GM18499 (cell line): Measurements from ENCODE around the gene GSTM5.
"Not testable (repeated sequence)": the region's sequence is repeated elsewhere in the genome, so short reads cannot be mapped to it uniquely, and the experiment has no call there.

ENCODE experiments used
- ATAC-seq: cut with Tn5 transposase; IDR thresholded peaks from one replicate; pipeline ENCODE4 v1.9.1; 2021; ENCODE audit warnings: moderate number of reproducible peaks; ENCODE audit not compliant: insufficient read depth, unreplicated experiment

The GSTM5 gene

GRCh38 chr1:109759513-109760334 is 47.7 kb downstream of the GSTM5 start:
- ATAC-seq, result no peak

DNA sequence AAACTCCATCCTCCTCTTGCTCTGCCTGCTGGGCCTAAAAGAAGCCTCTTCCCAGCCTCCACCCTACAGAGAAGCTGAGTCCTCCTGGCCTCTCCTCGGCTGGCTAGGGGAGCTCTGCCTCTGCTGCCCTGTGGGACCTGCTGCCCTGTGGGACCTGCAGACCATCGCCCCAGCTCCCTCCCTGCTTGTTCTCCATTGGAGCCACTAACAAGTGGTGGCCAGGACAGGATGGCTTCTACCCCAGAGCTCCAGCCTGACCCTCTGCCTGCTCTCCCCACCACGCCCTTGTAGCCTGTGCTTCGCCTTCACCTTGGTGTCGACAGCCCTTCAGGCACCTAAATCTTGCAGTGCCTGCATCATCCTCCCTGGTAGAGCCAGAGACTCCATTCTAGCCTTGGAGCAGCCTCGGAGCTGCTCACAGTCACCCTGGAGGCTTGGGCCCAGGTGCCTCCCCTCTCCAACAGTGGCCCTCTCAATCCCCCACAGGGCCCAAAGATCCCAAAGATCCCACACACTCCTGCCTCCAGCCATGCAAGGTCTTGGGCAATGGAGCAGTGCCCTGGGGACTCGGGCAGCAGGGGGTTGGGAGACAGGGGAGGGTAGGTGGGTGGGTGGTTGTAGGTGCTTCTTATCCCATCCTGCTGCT is 48.7 kb downstream of the GSTM5 start:
- no peak for ATAC-seq

DNA sequence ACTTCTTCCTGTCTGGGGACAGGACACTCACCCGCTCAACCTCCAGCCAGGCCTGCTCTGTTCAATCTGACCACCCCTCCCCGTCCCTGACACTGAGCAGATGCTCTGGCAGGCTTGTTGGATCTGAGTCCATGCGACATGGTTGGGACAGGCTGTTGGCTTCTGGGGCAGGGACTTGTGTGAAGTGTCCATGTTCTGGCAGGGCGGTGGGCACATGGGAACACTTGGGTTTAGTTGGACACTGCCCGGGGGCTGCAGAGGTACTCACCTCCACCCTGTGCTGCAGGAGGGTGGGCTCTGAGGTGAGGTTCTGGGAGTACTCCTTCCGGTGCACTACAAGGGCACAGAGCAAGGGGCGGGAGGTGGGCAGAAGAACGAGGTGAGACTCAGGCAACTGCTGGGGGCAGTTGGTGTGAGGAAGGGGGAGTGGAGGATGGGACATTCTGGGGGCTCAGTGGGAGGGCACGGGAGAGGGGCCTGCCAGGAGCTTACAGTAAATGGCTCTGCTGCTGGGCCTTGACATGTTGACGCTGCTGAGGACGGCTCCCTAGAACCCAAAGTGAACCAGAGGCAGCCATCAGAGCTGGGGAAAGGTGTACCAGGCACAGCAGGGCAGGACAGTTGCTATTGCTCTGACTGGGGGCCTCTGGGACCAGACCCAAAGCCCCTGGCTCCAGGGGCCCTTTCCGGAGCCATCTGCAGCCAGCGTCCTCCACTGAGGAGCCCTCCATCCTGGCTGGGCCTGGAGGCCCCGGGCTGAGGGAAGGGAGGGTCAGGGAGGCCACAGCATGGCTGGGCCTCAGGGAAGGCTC is 49.4 kb downstream of the GSTM5 start:
- ATAC-seq, result no peak

GRCh38 chr1:109762039-109762585 is 50.1 kb downstream of the GSTM5 start:
- no peak for ATAC-seq

DNA sequence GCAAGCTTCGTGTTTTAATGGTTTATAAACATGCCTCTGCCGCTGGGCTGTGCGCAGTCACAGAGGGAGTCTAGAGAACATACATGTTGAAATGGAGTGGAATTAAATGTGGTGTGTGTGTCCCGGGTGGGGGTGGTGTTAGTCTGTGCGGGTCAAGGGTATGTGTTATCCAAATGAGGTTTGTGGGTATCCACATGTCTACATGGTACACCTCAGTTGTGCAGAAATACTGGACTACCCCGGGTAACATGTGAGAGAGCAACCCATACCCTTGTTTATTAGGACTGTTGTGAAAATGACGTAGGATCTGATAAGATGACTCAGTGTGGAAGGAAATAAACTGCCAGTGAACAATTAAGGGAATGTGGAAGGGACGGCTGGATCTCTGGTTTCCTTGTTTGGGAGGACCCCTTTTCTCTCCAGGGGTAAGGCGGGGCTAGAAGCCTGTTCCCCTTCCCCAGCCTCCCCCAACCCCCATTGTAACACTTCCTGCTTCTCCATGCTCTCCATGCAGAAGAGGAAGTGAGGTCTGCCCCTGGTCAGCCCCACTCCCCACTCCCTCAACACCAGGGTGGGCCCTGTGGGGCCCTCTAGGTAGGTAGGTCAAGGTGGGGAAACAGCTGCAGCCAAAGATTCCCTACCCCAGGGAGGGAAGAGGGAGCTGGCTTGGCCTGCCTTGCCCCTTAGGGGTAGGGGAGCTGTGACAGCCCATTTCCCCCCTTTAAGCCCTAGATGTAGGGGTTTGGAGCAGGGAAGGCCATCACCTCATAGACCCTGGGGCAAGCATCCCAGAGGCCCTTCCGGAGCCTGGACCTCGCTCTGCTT is 51.0 kb downstream of the GSTM5 start:
- ATAC-seq, result no peak

- ATAC-seq, result no peak
These were observed 51.8 kb downstream of the GSTM5 start, which contains the start of gene EPS8L3 for GRCh38 chr1:109763646-109764415. TSS of gene EPS8L3 (minus strand) at chr1:109763923. CDS start at chr1:109761749, 2,174 bp downstream.

DNA sequence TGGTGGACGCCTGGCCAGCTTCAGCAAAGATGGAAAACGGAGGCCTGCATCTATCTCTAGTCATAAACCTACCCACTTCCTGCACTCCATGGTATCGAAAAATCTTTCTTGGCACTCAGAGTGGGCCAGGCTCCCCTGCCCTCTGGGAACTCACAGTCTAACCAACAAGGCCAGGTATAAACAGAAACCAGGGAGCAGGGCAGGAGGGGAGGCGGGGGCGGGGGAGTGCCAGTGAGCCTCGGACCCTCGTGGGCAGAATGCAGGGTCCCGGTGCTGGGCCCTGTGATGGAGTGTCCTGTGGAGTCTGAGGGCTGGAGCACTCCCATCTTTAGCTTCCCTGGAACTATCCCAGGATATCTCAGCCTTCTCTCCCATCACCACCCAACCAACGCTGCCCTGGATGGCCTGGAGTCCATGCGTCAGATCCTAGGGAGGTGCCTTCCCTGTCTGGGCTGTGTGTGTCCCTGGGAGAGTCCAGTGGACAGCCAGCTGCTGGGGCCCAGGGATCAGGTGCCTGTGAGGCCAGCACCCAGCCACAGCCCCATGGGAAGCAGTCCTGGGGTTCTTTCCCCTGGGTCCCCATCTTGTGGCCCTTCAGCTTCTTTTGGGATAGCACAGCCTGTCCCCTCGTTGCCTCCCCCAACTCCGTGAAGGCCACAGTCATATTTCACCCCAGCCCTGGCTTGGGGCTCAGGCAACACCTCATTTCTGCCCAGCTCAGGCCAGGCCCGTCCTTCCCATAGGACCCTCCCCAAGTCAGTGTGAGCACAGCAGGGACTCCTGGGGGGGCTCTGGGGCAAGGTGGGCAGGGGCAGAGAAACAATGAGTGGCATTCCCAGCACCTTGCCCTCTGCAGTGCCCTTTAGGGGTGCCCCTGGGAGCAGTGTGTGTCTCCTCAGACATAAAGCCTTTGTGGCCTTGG is 52.8 kb downstream of the GSTM5 start:
- no peak for ATAC-seq

DNA sequence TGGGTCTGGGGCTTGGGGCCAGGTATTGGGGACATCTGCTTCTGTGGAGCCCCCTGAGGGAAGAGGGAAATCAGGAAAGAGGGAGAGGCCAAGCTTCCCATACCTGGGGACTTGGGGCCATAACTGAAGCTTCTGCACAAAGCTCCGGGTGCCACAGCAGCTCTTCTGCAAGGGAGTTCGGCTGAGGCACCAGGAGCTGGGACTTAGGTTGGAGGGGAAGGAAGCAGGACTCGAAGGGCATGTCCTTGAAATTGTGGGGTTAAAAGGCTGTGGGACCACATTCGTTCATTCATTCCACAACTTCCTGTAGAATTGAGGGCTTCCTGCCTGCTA is 53.4 kb downstream of the GSTM5 start:
- no peak for ATAC-seq

- ATAC-seq, result no peak
These were observed 54.0 kb downstream of the GSTM5 start for GRCh38 chr1:109765896-109766615.

DNA sequence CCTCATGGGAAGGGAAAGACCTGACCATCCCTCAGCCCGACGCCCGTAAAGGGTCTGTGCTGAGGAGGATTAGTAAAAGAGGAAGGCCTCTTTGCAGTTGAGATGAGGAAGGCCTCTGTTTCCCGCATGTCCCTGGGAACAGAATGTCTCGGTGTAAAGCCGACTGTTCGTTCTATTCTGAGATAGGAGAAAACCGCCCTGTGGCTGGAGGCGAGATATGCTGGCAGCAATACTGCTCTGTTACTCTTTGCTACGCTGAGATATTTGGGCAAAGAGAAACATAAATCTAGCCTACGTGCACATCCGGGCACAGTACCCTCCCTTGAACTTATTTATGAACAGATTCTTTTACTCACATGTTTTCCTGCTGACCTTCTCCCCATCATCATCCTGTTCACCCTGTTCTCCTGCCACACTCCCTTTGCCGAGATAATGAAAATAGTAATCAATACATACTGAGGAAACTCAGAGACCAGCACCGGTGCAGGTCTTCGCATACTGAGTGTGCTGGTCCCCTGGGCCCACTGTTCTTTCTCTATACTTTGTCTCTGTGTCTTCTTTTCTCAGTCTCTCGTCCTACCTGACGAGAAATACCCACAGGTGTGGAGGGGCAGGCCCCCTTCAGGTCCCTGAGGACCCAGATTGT is 55.1 kb downstream of the GSTM5 start:
- not testable (repeated sequence) for ATAC-seq
